BE2C (cell line): ENCODE results near the gene SHLD2.
"Not testable (repeated sequence)": the region's sequence is repeated elsewhere in the genome, so short reads cannot be mapped to it uniquely, and the experiment has no call there.

Source experiments
- DNase-seq: peaks from one replicate; pipeline ENCODE4 v3.0.0-alpha.2; 2020
- H3K27me3 ChIP-seq: fragments of 250-450 bp; sonication (Bioruptor Pico); 2 replicates; pipeline ENCODE4 v1.5.1; 2020; ENCODE audit warnings: mild to moderate bottlenecking
- H3K36me3 ChIP-seq: fragments of 250-450 bp; sonication (Bioruptor Pico); 2 replicates; pipeline ENCODE4 v1.5.1; 2020; ENCODE audit warnings: mild to moderate bottlenecking
- H3K4me1 ChIP-seq: fragments of 250-450 bp; sonication (Bioruptor Pico); 2 replicates; pipeline ENCODE4 v1.5.1; 2020
- H3K4me3 ChIP-seq: 2 replicates; pipeline ENCODE4 v1.5.1; 2011; ENCODE audit warnings: low read depth, low read length
- H3K9me3 ChIP-seq: fragments of 250-450 bp; sonication (Bioruptor Pico); 2 replicates; pipeline ENCODE4 v1.5.1; 2020

SHLD2 gene

GRCh38 chr10:87187573-87187972 is 92.6 kb downstream of the SHLD2 start:
- not testable (repeated sequence) for H3K36me3 ChIP-seq, H3K4me3 ChIP-seq, H3K9me3 ChIP-seq, H3K4me1 ChIP-seq, DNase-seq, H3K27me3 ChIP-seq

- H3K36me3 ChIP-seq, DNase-seq, H3K9me3 ChIP-seq, H3K4me3 ChIP-seq, H3K4me1 ChIP-seq, H3K27me3 ChIP-seq: not testable (repeated sequence)
Observed at GRCh38 chr10:87191841-87192240, 96.8 kb downstream of the SHLD2 start.

- H3K4me3 ChIP-seq, H3K9me3 ChIP-seq, H3K4me1 ChIP-seq, H3K36me3 ChIP-seq, H3K27me3 ChIP-seq, DNase-seq: not testable (repeated sequence)
Observed at GRCh38 chr10:87200924-87201323, 105.9 kb downstream of the SHLD2 start.

- not testable (repeated sequence) for DNase-seq, H3K27me3 ChIP-seq
Observed at GRCh38 chr10:87204801-87205200, 109.8 kb downstream of the SHLD2 start.

GRCh38 chr10:87206922-87207321 is 111.9 kb downstream of the SHLD2 start:
- not testable (repeated sequence) for H3K36me3 ChIP-seq, H3K27me3 ChIP-seq, H3K9me3 ChIP-seq, H3K4me3 ChIP-seq, H3K4me1 ChIP-seq, DNase-seq

More at GRCh38 chr10:87204801-87205200, 109.8 kb downstream of the SHLD2 start:
- not testable (repeated sequence) for H3K9me3 ChIP-seq, H3K4me1 ChIP-seq, H3K4me3 ChIP-seq, H3K36me3 ChIP-seq

GRCh38 chr10:87210309-87210708 is 115.3 kb downstream of the SHLD2 start:
- not testable (repeated sequence) for DNase-seq, H3K4me3 ChIP-seq

GRCh38 chr10:87211848-87212247 is 116.8 kb downstream of the SHLD2 start:
- H3K4me1 ChIP-seq, H3K4me3 ChIP-seq, H3K36me3 ChIP-seq, H3K27me3 ChIP-seq, H3K9me3 ChIP-seq, DNase-seq: not testable (repeated sequence)

More at GRCh38 chr10:87210309-87210708, 115.3 kb downstream of the SHLD2 start:
- not testable (repeated sequence) for H3K4me1 ChIP-seq, H3K27me3 ChIP-seq, H3K36me3 ChIP-seq, H3K9me3 ChIP-seq

GRCh38 chr10:87213150-87213765 is 118.3 kb downstream of the SHLD2 start:
- DNase-seq, H3K36me3 ChIP-seq, H3K9me3 ChIP-seq, H3K27me3 ChIP-seq, H3K4me3 ChIP-seq, H3K4me1 ChIP-seq: not testable (repeated sequence)

- H3K4me1 ChIP-seq, DNase-seq, H3K9me3 ChIP-seq, H3K27me3 ChIP-seq, H3K36me3 ChIP-seq, H3K4me3 ChIP-seq: not testable (repeated sequence)
Observed at GRCh38 chr10:87213806-87214205, 118.8 kb downstream of the SHLD2 start.

- H3K36me3 ChIP-seq, H3K4me1 ChIP-seq, DNase-seq, H3K27me3 ChIP-seq, H3K9me3 ChIP-seq, H3K4me3 ChIP-seq: not testable (repeated sequence)
Observed at GRCh38 chr10:87216120-87216519, 121.1 kb downstream of the SHLD2 start.

GRCh38 chr10:87219370-87219769 is 124.4 kb downstream of the SHLD2 start:
- DNase-seq, H3K4me1 ChIP-seq, H3K4me3 ChIP-seq, H3K9me3 ChIP-seq, H3K36me3 ChIP-seq, H3K27me3 ChIP-seq: not testable (repeated sequence)

GRCh38 chr10:87222789-87223188 is 127.8 kb downstream of the SHLD2 start:
- not testable (repeated sequence) for H3K9me3 ChIP-seq, H3K27me3 ChIP-seq, H3K36me3 ChIP-seq, H3K4me3 ChIP-seq, DNase-seq, H3K4me1 ChIP-seq

- not testable (repeated sequence) for H3K27me3 ChIP-seq, H3K36me3 ChIP-seq, H3K4me1 ChIP-seq, H3K4me3 ChIP-seq, DNase-seq, H3K9me3 ChIP-seq
Observed at GRCh38 chr10:87225148-87225547, 130.1 kb downstream of the SHLD2 start, which contains the start of gene NUTM2A. Gene NUTM2A (plus strand): TSS chr10:87225448. CDS start chr10:87225831, 383 bp downstream.

GRCh38 chr10:87228247-87228646 is 133.2 kb downstream of the SHLD2 start:
- H3K36me3 ChIP-seq, DNase-seq, H3K9me3 ChIP-seq, H3K27me3 ChIP-seq, H3K4me3 ChIP-seq, H3K4me1 ChIP-seq: not testable (repeated sequence)

GRCh38 chr10:87229211-87229610 is 134.2 kb downstream of the SHLD2 start:
- H3K27me3 ChIP-seq, H3K36me3 ChIP-seq, H3K9me3 ChIP-seq, H3K4me1 ChIP-seq, H3K4me3 ChIP-seq, DNase-seq: not testable (repeated sequence)

GRCh38 chr10:87234854-87235253 is 139.8 kb downstream of the SHLD2 start:
- DNase-seq, H3K27me3 ChIP-seq, H3K4me3 ChIP-seq, H3K9me3 ChIP-seq, H3K36me3 ChIP-seq, H3K4me1 ChIP-seq: not testable (repeated sequence)

- DNase-seq, H3K9me3 ChIP-seq, H3K36me3 ChIP-seq, H3K27me3 ChIP-seq, H3K4me3 ChIP-seq, H3K4me1 ChIP-seq: not testable (repeated sequence)
Observed at GRCh38 chr10:87237244-87237643, 142.2 kb downstream of the SHLD2 start.
